ENCODE measurements around the gene HNRNPF. TPM values are rescaled to one million over a fixed set of nuclear protein-coding genes. Genes with fewer than 3 reads are reported as not detected.

HNRNPF gene, protein sequence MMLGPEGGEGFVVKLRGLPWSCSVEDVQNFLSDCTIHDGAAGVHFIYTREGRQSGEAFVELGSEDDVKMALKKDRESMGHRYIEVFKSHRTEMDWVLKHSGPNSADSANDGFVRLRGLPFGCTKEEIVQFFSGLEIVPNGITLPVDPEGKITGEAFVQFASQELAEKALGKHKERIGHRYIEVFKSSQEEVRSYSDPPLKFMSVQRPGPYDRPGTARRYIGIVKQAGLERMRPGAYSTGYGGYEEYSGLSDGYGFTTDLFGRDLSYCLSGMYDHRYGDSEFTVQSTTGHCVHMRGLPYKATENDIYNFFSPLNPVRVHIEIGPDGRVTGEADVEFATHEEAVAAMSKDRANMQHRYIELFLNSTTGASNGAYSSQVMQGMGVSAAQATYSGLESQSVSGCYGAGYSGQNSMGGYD
- 152 and 216 TPM in 2 replicates for total RNA-seq

DNA sequence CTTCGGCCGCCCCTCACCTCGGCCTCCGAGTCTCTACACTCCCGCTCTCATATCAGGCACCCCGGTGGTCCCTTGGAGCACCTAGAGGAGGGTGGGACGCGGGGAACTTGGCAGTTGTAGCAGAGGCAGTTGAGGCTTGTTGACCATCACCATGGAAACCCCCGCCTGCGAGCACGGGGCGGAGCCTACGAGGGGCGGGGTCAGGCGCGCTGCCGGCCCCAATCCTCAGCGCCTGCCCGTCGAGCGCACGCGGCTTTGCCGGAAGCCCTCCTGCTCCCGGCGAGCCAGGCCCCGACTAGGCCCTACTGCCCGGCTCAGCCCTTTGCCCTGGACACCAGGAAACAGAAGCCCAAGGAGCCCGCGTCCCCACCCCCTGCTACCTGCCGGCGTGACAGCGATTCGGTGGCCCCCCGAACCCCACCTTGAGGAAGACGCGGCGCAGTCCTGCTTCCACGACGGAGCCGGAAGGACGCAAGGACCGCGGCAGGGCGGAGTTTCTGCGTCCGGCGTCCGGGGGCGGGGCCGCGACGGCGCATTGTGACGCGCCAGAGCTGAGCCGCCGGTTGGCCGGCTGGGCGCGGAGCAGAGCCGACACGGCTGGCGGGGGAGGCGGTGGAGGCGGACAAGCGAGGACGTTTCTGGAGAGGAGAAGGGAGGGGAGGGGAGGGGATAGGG, at the start of gene HNRNPF:
Gene HNRNPF, minus strand, starts transcription at position 477 of the 675 bp plus-strand sequence. CDS start 21,302 bp downstream, outside the sequence.

DNA sequence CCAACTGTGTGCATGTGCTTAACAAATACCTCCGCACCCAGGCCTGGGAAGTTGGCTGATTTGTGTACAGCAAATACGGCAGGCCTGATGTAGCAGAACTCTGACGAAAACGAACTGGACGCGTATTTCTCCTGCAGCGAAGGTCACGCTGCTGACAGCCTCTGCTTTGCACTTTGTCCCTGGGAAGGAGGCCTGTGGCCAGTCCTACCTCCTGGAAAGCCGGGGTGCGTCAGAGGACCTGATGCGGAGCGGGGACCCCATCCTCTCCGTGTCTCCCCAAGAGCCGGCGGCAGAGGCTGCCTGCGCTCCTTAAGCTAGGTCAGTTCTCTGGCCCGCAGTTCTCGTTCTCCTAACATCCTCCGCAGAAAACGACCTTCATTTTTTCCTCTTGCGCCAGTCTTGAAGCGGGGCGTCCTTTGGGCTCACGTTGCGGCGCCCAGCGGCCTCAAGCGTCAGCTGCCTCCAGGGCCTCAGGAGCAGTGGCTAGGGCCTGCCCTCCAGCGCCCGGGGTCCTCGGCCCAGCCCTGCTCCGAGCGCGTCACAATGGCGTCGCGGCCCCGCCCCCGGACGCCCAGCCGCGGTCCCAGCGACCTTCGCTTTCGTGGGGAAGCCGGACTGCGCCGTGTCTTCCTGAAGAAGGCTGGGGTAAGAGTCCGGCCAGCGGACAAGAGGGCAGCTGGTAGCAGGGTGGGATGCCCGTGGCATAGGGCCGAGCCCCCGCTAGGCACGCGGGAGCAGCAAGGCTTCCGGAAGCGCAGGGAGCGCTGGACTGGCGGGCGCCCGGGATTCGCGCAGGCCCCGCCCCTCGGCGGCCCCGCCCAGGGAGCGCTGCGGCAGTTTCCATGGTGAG, 27.5 kb upstream of the HNRNPF start, which contains the start of gene ZNF487:
Gene ZNF487, plus strand, starts transcription at position 821 of the 850 bp plus-strand sequence. CDS start 38,703 bp downstream, outside the sequence.

GRCh38 chr10:43371418-43371817, 37.6 kb downstream of the HNRNPF start, which contains the start of gene FXYD4:
FXYD4 (plus strand) TSS chr10:43371636; CDS start chr10:43373747, 2,111 bp downstream.

Small RNA genes lying within 50 kb of the gene (small RNA-seq; reads per million reads assigned to genes)
- not detected for gene RNU6ATAC11P (ENCODE audit: low replicate concordance)
- gene RNU7-193P (ENCODE audit: low replicate concordance), result 0.10 reads per million
- gene SNORD3J (ENCODE audit: low replicate concordance), result not detected

Other genes with a start within 250 kb of the HNRNPF start
- under 0.01 and 0.44 TPM in 2 replicates for gene RASGEF1A, start 142.1 kb downstream of the HNRNPF start, total RNA-seq
- gene FXYD4, start 37.5 kb downstream of the HNRNPF start, total RNA-seq, result not detected in 2 replicates
- 2.6 and 3.9 TPM in 2 replicates for gene ZNF487, start 27.9 kb upstream of the HNRNPF start, total RNA-seq
- gene ZNF239, start 165.4 kb upstream of the HNRNPF start, total RNA-seq, result 4.4 and 6.0 TPM in 2 replicates
- gene ZNF485, start 197.3 kb upstream of the HNRNPF start, total RNA-seq, result 1.1 and 2.6 TPM in 2 replicates
- gene ZNF32, start 239.7 kb upstream of the HNRNPF start, total RNA-seq, result 18.8 and 22.2 TPM in 2 replicates

All from placental pericyte (primary cell).